HG03460 (cell line): Measurements from ENCODE around the gene GSTK1.
"Not testable (repeated sequence)": the region's sequence is repeated elsewhere in the genome, so short reads cannot be mapped to it uniquely, and the experiment has no call there.

Experiments used
- ATAC-seq: cut with Tn5 transposase; IDR thresholded peaks from one replicate; pipeline ENCODE4 v1.9.1; 2021; ENCODE audit not compliant: unreplicated experiment

GSTK1 gene

GRCh38 chr7:143269251-143269650, 6.0 kb downstream of the GSTK1 start:
- no peak for ATAC-seq

DNA sequence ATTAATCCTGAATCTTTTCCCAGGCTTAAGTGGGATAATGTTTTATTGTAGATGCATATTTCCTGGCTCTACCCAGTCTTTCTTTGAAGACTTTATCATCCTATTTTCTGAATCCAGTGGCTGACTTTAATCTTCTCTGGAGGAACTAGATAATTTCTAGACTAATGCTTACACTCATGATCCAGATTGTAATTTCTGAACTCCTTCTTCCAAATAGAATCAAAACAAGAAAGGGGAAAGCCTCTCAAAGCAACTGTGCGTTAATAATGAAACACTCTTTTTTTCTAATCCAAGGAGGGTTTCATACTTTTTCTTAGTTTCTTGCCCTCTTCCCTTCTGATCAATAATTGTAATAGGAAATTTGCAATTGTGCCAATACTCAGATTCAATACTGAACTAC, 8.0 kb downstream of the GSTK1 start:
- no peak for ATAC-seq

GRCh38 chr7:143272871-143273270, 9.6 kb downstream of the GSTK1 start:
- no peak for ATAC-seq

DNA sequence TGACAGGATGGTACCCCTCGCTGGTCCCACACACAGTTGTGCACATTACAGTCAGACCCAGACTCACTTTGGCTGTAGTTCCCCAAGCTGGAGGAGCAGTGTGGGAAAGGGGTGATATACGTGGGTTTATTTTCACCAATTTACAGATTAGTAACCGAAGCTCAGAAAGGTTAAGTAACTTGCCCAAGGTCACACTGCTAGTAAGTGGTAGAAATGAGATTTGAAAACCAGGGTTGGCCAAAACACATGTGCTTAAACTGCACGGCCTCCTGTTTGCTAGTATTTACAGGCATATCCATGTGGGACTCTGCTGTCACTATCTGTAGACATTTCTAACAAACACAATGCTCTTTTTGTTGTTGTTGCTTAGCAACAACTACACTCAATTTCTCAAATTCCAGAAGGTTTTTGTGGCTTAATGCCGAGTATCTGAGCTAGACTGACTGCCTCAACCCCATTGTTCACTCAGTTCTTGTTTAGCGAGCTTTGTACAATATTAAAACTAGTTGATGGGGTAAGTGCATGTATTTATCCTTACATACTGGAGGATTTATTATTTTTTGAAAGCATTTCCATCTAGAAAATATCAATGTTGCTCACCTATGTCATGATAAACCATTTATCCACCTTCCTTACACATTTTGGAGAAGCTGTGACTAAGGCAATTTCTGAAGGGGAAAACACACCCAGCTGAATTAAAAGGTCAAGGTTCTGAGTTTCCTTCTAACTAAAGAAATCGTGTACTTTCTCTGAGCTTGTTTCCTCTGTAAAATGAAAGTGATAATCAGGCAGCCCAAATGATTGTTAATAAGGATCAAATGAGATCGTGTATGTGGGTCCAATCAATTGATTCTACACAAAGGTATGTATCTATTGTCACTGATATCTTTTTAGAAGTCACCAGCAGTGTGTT, 16.2 kb downstream of the GSTK1 start:
- no peak for ATAC-seq

- ATAC-seq = no peak
These were observed 16.9 kb downstream of the GSTK1 start for GRCh38 chr7:143280160-143280559.

DNA sequence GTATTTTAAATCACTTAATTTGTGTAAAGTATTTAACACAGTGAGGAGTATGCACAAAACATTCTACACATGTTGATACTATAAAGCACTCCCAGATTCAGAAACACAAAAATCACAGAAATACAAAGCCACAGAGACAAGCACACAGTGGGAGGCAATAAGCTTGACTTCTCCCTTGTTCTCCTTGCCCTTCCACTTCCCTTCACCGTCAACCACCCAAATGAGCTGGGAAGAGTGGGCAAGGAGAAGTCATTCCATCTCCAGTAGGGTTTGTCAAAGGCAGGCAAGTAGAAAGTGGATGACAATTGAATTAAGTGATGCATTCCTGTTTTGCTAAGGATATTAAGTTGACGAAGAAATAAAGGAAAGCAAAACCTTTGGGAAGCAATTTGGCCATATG, 17.3 kb downstream of the GSTK1 start:
- ATAC-seq = no peak

DNA sequence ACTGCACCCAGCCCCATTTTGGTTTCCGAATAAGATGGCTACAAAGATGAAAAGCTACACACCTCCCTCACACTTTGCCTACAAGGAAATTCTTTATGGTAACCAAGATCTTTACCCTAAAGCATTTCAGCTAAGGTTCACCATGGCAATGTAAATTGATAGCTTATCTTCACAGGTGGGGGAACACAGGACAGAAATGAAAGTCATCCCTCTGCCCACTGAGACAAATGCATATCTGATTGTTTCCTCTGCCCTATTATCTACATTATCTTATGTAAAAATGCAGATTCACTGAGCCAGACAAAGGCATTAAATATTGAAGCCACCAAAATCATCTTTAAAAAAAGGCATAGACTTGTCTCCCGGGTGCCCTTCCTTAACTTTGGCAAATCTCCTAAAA, 18.3 kb downstream of the GSTK1 start:
- no peak for ATAC-seq

DNA sequence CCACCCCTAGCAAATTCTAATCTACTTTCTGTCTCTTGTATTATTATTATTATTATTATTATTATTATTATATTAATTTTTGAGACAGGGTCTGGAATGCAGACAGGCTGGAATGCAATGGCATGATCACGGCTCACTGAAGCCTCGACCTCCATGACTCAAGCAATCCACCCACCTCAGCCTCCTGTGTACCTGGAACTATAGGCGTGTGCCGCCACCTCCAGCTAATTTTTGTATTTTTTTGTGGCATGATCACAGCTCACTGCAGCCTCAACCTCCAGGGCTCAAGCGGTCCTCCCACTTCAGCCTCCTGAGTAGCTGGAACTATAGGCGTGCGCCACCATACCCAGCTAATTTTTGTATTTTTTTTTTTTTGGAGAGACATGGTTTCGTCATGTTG, 18.9 kb downstream of the GSTK1 start:
- ATAC-seq = no peak

- no peak for ATAC-seq
These were observed 20.1 kb downstream of the GSTK1 start for GRCh38 chr7:143283381-143283780.

GRCh38 chr7:143284591-143285469, 21.6 kb downstream of the GSTK1 start, which contains the start of gene TMEM139:
Gene TMEM139, plus strand, starts transcription at chr7:143284958. Its CDS starts 1,000 bp downstream, at chr7:143285958.
- no peak for ATAC-seq

DNA sequence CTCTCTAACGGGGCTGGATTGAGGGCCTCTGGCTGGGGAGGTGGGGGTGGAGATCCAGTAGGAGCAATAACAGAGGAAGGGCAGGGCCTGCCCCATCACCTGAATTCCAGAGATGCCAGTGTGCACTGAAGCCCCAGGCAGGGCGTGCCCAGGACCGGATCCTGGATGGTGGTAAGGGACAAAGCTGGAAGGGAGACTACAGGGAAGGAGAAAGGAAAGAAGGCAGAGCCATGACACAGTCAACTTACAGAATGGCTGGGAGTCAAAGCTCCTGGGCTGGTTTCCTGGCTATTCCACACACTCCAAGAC, 22.2 kb downstream of the GSTK1 start:
- ATAC-seq = no peak

GRCh38 chr7:143285806-143286521, 22.7 kb downstream of the GSTK1 start:
- ATAC-seq = no peak

- ATAC-seq = no peak
These were observed 23.3 kb downstream of the GSTK1 start for GRCh38 chr7:143286522-143286890.

DNA sequence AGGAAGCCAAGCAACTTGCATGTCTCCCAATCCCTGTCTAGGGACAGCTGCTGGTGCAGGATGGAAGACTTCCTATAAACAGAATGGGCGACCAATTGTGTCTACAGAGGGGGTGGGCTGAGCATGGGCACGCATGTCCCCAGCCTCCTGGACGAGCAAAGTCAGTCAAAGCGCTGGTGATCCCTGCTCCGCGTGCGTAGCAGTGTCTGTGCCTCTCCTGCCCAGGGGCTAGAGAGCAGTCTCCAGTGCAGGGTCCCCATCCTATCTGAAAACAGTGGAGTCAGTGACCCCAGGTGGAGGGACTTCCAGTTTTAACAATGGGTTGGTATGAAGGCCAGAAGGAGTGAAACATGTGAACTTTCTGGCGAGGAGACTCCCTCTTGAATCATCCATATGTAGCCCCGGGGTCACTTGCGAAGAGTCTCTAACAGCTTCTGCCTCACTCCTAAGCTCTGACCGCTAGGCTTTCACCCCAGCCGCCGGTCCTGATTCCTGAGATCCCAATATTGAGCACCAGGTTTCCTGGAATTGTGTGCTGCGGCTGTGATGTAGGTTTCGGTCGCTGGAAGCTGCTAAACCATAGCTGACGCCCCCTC, 24.2 kb downstream of the GSTK1 start:
- no peak for ATAC-seq

DNA sequence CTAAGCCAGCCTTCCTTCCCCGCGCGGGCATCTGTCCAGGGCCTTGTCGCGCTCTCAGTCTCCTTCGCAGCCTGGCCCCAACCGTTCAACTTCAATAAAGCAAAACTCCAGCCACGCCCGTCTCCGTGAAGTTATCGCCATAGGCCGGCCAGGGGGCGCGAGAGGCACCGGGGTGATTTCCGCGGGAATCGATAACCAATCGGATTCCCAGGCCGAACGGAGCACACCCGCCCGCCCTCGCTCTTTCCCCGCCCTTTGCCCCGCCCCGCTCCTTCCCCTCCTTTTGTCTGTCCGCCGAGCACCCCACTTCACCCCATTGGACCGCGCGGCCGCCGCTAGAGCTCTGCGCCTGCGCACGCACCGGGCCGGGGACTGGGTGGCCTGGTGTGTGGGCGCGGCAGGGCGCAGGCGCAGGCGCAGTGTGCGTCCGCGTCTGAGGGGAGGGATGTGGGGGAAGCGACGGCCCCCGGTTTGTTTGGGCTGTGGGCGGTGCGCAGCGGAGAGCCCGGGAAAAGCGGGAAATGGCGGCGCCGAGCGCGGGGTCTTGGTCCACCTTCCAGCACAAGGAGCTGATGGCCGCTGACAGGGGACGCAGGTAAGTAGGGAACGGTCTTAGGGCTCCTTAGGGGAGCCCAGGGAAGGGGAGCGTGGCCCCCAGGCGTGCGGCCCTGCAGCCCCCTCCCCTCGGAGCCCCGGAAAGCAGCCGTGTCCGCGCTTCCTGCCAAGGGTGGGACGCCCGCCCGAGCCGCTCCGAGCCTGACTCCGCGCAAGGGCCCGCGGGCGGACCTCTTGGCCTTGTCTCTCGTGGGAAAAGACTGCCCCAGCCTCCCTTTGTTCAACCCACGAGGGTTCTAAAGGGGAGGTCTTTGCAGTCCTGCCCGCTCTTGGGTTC, 24.9 kb downstream of the GSTK1 start, which contains the start of gene CASP2:
TSS of gene CASP2 (plus strand) at position 417 of the 892 bp plus-strand sequence. CDS start at position 522, 105 bp downstream.
- ATAC-seq = peak; percentile 86

DNA sequence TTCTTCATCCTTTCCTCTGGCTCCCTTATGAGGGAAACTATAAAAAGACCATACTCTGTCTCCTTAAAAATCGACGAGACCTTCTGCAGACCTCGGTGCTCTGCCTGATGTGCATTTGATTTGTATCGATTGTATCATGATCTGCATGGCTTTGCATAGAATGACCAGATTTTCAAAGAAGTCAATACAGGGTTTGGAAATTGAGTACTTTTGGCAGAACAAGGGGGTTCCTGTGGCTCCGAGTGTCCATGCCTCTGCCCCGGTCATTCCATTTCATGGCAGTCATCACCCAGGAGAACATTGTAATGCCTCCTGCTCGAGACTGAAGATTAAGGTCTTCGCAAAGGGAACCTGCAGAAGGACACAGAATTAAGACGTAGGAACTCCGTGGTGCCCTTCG, 25.6 kb downstream of the GSTK1 start:
- ATAC-seq = no peak

DNA sequence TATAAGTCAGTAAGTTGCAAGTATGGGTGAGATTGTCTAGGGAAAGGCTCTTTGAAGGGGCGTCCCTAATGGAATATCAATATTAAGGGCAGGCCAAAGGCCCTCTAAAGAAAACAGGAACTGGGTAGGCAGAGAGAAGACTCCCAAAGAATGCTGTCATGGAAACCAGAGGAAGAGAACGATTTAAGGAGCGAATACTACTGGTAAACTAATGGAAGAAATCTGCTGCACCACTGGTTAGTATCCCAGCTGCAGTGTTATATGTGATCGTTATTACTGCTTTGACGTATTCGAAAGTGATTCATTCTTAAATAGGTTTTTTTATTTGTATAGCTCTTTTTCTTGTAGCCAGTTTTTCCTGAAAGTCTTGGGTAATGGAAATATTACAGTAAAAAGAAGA, 26.2 kb downstream of the GSTK1 start:
- no peak for ATAC-seq

DNA sequence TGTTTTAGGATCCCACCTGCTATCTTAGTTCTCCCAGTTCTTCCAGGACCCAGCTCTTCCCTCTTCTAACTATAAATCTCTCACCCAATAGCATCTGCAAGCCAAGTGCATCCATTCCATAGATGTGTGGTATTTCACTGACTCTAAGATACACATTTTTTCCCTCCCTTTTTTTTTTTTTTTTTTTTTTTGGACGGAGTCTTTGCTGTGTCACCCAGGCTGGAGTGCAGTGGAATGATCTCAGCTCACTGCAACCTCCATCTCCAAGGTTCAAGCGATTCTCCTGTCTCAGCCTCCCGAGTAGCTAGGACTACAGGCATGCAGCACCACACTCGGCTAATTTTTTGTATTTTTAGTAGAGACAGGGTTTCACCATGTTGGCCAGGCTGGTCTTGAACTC, 26.6 kb downstream of the GSTK1 start:
- not testable (repeated sequence) for ATAC-seq

DNA sequence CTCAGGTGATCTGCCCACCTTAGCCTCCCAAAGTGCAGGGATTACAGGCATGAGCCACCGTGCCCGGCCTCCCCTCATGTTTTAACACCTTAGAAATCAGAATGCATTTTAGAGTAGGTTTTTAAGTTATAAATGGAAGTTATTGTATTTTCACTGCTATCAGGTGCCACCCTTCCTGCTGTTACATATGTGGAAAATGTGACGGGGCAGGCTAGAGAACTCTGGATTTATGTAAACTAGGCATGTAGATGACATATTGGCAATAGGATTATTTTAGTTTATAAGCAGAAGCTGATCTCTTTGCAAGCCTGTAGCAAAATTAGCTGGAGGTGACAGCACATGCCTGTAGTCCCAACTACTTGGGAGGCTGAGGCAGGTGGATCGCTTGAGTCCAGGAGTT, 27.1 kb downstream of the GSTK1 start:
- no peak for ATAC-seq

DNA sequence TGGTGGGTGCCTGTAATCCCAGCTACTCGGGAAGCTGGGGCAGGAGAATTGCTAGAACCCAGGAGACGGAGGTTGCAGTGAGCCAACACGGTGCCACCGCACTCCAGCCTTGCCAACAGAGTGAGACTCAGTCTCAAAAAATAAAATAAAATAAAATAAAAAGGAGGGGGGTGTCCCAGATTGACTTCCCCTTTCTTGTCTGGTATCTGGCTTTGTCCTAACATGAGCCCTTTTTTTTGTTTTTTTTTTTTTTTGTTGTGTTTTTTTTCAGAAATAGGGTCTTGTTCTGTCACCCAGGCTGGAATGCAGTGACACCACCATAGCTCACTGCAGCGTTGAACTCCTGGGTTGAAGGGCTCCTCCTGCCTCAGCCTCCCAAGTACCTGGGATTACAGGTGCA, 29.6 kb downstream of the GSTK1 start:
- no peak for ATAC-seq
